MM.1S (cell line): ENCODE measurements around the gene ROPN1L.

Experiments used
- DNase-seq: peaks from one replicate; pipeline ENCODE4 v3.0.0-alpha.2; 2015
- H2AFZ ChIP-seq: fragments of 300-600 bp; sonication (generic); 2 replicates; pipeline ENCODE4 v1.6.0; 2016; ENCODE audit warnings: antibody characterized with exemption, low read length
- H3F3A ChIP-seq: fragments of 300-600 bp; sonication (generic); 2 replicates; pipeline ENCODE4 v1.6.1; 2016; ENCODE audit warnings: mild to moderate bottlenecking, antibody characterized with exemption, low read length, moderate library complexity, mixed read lengths; ENCODE audit not compliant: insufficient read depth
- H3K27ac ChIP-seq: fragments of 300-600 bp; sonication (generic); 2 replicates; pipeline ENCODE4 v1.5.1; 2016; ENCODE audit warnings: mild to moderate bottlenecking, low read length
- H3K27me3 ChIP-seq: fragments of 300-600 bp; sonication (generic); replicated peaks from 2 replicates; pipeline ENCODE4 v1.6.0; 2016; ENCODE audit warnings: low read length; ENCODE audit not compliant: insufficient read depth
- H3K36me3 ChIP-seq: fragments of 300-600 bp; sonication (generic); replicated peaks from 2 replicates; pipeline ENCODE4 v1.6.1; 2016; ENCODE audit warnings: mild to moderate bottlenecking, low read length, mixed read lengths; ENCODE audit not compliant: insufficient read depth
- H3K4me1 ChIP-seq: fragments of 300-600 bp; sonication (generic); 2 replicates; pipeline ENCODE4 v1.6.1; 2016; ENCODE audit warnings: low read length, mixed read lengths
- H3K4me2 ChIP-seq: fragments of 300-600 bp; sonication (generic); 2 replicates; pipeline ENCODE4 v1.6.0; 2016; ENCODE audit warnings: low read depth, low read length
- H3K4me3 ChIP-seq: fragments of 300-600 bp; sonication (generic); 2 replicates; pipeline ENCODE4 v1.5.1; 2016; ENCODE audit warnings: low read length, mixed read lengths
- H3K79me2 ChIP-seq: fragments of 300-600 bp; sonication (generic); 2 replicates; pipeline ENCODE4 v1.6.1; 2016; ENCODE audit warnings: mixed run types, low read length, mixed read lengths
- H3K9ac ChIP-seq: fragments of 300-600 bp; sonication (generic); 2 replicates; pipeline ENCODE4 v1.6.1; 2016; ENCODE audit warnings: low read length, mixed read lengths
- H3K9me2 ChIP-seq: fragments of 300-600 bp; sonication (generic); replicated peaks from 2 replicates; pipeline ENCODE4 v1.6.1; 2016; ENCODE audit warnings: mild to moderate bottlenecking, low read length, mixed read lengths; ENCODE audit not compliant: insufficient read depth
- H3K9me3 ChIP-seq: fragments of 300-600 bp; sonication (generic); replicated peaks from 2 replicates; pipeline ENCODE4 v1.6.1; 2016; ENCODE audit warnings: mild to moderate bottlenecking, low read length, mixed read lengths; ENCODE audit not compliant: insufficient read depth
- H4K20me1 ChIP-seq: fragments of 300-600 bp; sonication (generic); 2 replicates; pipeline ENCODE4 v1.6.1; 2016; ENCODE audit warnings: mild to moderate bottlenecking, low read length, moderate library complexity, mixed read lengths; ENCODE audit not compliant: insufficient read depth
- CTCF ChIP-seq: fragments of 300-600 bp; sonication (generic); IDR thresholded peaks from 2 replicates; pipeline ENCODE4 v1.5.1; 2016; ENCODE audit warnings: antibody characterized with exemption, low read length, mixed read lengths
- EZH2 ChIP-seq: fragments of 300-600 bp; sonication (generic); optimal IDR thresholded peaks from 2 replicates; pipeline ENCODE3; 2017; ENCODE audit warnings: low read depth, mild to moderate bottlenecking, antibody characterized with exemption, low read length, mixed read lengths
- EZH2phosphoT487 ChIP-seq: fragments of 300-600 bp; sonication (generic); IDR thresholded peaks from 2 replicates; pipeline ENCODE4 v1.6.1; 2018; ENCODE audit warnings: antibody characterized with exemption, low read length

The ROPN1L gene

GRCh38 chr5:10481241-10481935 is 39.7 kb downstream of the ROPN1L start:
- no peaks in the 10 kb centered on the region for H4K20me1 ChIP-seq
- DNase-seq, result no peak
- no peaks in the 10 kb centered on the region for H3K9me3 ChIP-seq
- no peaks in the 10 kb centered on the region for H3K79me2 ChIP-seq
- no peak overlapping the region for H3K4me2 ChIP-seq
- no peaks in the 10 kb centered on the region for H3K27me3 ChIP-seq
- no peak overlapping the region for H3K9ac ChIP-seq
- no peak overlapping the region for H3K4me3 ChIP-seq
- H3K27ac ChIP-seq, result no peak overlapping the region
- H3K36me3 ChIP-seq, result no peaks in the 10 kb centered on the region
- no peaks in the 10 kb centered on the region for H3K4me1 ChIP-seq
- no peaks in the 10 kb centered on the region for H3F3A ChIP-seq
- TF ChIP-seq EZH2, result no peak
- no peak for TF ChIP-seq EZH2phosphoT487
- no peak for TF ChIP-seq CTCF
- no peaks in the 10 kb centered on the region for H3K9me2 ChIP-seq
- no peak overlapping the region for H2AFZ ChIP-seq

- no peak overlapping the region for H2AFZ ChIP-seq
- no peaks in the 10 kb centered on the region for H3K9me3 ChIP-seq
- no peaks in the 10 kb centered on the region for H3K9me2 ChIP-seq
- no peaks in the 10 kb centered on the region for H3K27me3 ChIP-seq
- no peaks in the 10 kb centered on the region for H3K36me3 ChIP-seq
- no peaks in the 10 kb centered on the region for H4K20me1 ChIP-seq
- no peak for TF ChIP-seq CTCF
- no peak for TF ChIP-seq EZH2phosphoT487
- no peak for TF ChIP-seq EZH2
- DNase-seq, result no peak
- H3K4me2 ChIP-seq, result no peak overlapping the region
- H3K4me1 ChIP-seq, result no peaks in the 10 kb centered on the region
- no peaks in the 10 kb centered on the region for H3K79me2 ChIP-seq
- no peak overlapping the region for H3K27ac ChIP-seq
- H3K4me3 ChIP-seq, result no peak overlapping the region
- H3K9ac ChIP-seq, result no peak overlapping the region
- H3F3A ChIP-seq, result no peaks in the 10 kb centered on the region
Observed at GRCh38 chr5:10482791-10483530, 41.3 kb downstream of the ROPN1L start.

GRCh38 chr5:10484774-10485141 is 43.1 kb downstream of the ROPN1L start:
- no peak for DNase-seq
- TF ChIP-seq CTCF, result no peak
- TF ChIP-seq EZH2, result no peak
- no peak for TF ChIP-seq EZH2phosphoT487
- Histone ChIP-seq H3K36me3 (no peaks in the 10 kb centered on the region), H3K79me2 (no peaks in the 10 kb centered on the region), H3K4me3 (no peak overlapping the region), H3F3A (no peaks in the 10 kb centered on the region; the same call in 1 of the 2 replicates), H4K20me1 (no peaks in the 10 kb centered on the region), H3K27me3 (no peaks in the 10 kb centered on the region), H2AFZ (no peak overlapping the region), H3K9ac (no peak overlapping the region), H3K4me2 (no peak overlapping the region), H3K9me2 (no peaks in the 10 kb centered on the region), H3K4me1 (peaks cover 11% of the 10 kb centered on the region), H3K9me3 (no peaks in the 10 kb centered on the region), H3K27ac (no peak overlapping the region)
